Lung (tissue), 12 donors: ENCODE results near the gene CLK4. TPM values are rescaled to one million over a fixed set of nuclear protein-coding genes. Genes with fewer than 3 reads are reported as not detected.

Experiments
- ATAC-seq: fragments of 200-7000 bp; cut with Tn5 transposase; one replicate; pipeline ENCODE4 v1.9.1; 2020; ENCODE audit warnings: moderate number of reproducible peaks; ENCODE audit not compliant: insufficient read depth, low FRiP score
- DNase-seq, 3 donors: peaks; one replicate each; pipeline ENCODE4 v3.0.0-alpha.2; 2013 to 2017
- H3K27ac ChIP-seq, 2 donors: one replicate each; pipeline ENCODE4 v1.5.1; 2013; ENCODE audit warnings: mild to moderate bottlenecking in 2 of 2, moderate library complexity in 2 of 2, control low read depth in 1 of 2, inconsistent platforms in 1 of 2, low read depth in 1 of 2, low read length in 1 of 2
- H3K27me3 ChIP-seq, 3 donors: one replicate each; pipeline ENCODE4 v1.5.1; 2013; ENCODE audit warnings: low read length in 2 of 3; ENCODE audit not compliant: control insufficient read depth in 3 of 3, insufficient read depth in 3 of 3
- H3K36me3 ChIP-seq, 4 donors: one replicate each; pipeline ENCODE4 v1.5.1; 2013; ENCODE audit warnings: low read length in 4 of 4, mild to moderate bottlenecking in 1 of 4, moderate library complexity in 1 of 4; ENCODE audit not compliant: control insufficient read depth in 4 of 4, insufficient read depth in 4 of 4
- H3K4me1 ChIP-seq, 5 donors: one replicate each; pipeline ENCODE4 v1.5.1; 2013; ENCODE audit warnings: low read length in 5 of 5, mild to moderate bottlenecking in 2 of 5, moderate library complexity in 1 of 5; ENCODE audit not compliant: control insufficient read depth in 5 of 5, insufficient read depth in 5 of 5
- H3K4me3 ChIP-seq: one replicate; pipeline ENCODE4 v1.5.1; 2013; ENCODE audit warnings: mild to moderate bottlenecking, control low read depth, moderate library complexity
- H3K9ac ChIP-seq, 2 donors: one replicate each; pipeline ENCODE4 v1.5.1; 2013; ENCODE audit warnings: low read length in 2 of 2, control low read depth in 1 of 2; ENCODE audit not compliant: insufficient read depth in 1 of 2
- H3K9me3 ChIP-seq, 4 donors: one replicate each; pipeline ENCODE4 v1.5.1; 2013; ENCODE audit warnings: low read length in 3 of 4, mild to moderate bottlenecking in 1 of 4, moderate library complexity in 1 of 4; ENCODE audit not compliant: control insufficient read depth in 4 of 4, insufficient read depth in 3 of 4
- CTCF ChIP-seq: IDR thresholded peaks from 2 replicates; pipeline ENCODE4 v1.5.1; 2012; ENCODE audit warnings: mild to moderate bottlenecking; ENCODE audit errors: control extremely low read depth, extremely low read depth
- WGBS, 2 donors: extraction: QIAGEN DNeasy Blood & Tissue Kit; methylation state at CpG; one replicate each; pipeline ENCODE4 v1.1.7; 2013; 5-methylcytosine and 5-hydroxymethylcytosine counted together
- polyA plus RNA-seq, 2 donors: library from polyadenylated mRNA; stranded (reverse); fragments of 200-250 nt; gene quantifications; one replicate each; pipeline ENCODE4 v1.2.1, GENCODE V29; 2013
- total RNA-seq, 2 donors: library from RNA; depleted of rRNA in 1 of 2; stranded (reverse); fragments of >200 nt in 1 of 2; gene quantifications; one replicate each; pipeline ENCODE4 v1.2.1, GENCODE V29; 2014 to 2021
- donor health status: control.
- donor health status: control.
- donor health status: Bipolar disorder and iron deficiency.
- donor health status: healthy.
- donor health status: DM: yes; HTN: yes; CAD: no.

The CLK4 gene
- total and polyA plus RNA-seq, 4 donors: 12.6 to 85.7 (median 28.5) TPM

GRCh38 chr5:178569485-178569884 lies 57.4 kb downstream of the CLK4 start:
- Histone ChIP-seq H3K36me3 (no peaks in the 10 kb centered on the region), H3K9me3 (peaks cover 0 to 7% (median 2%) of the 10 kb centered on the region in 4 donors), H3K27me3 (peaks cover 0 to 12% (median 3%) of the 10 kb centered on the region in 3 donors), H3K27ac (no peak overlapping the region), H3K4me3 (no peak overlapping the region), H3K9ac (no peak overlapping the region), H3K4me1 (peaks cover 0 to 9% (median 0%) of the 10 kb centered on the region in 5 donors)
- DNase-seq (no peak), ATAC-seq (no peak)
- TF ChIP-seq CTCF: no peak
- 37 to 46% methylated on average over 2 of the region's 2 CpGs for WGBS, 2 donors

GRCh38 chr5:178564811-178565550 lies 61.9 kb downstream of the CLK4 start:
- DNase-seq (peak in 2 of 3 donors; percentile 49 to 51), ATAC-seq (no peak)
- peaks cover 0 to 10% (median 0%) of the 10 kb centered on the region in 3 donors for H3K27me3 ChIP-seq
- 51 to 54% methylated on average over 12 of the region's 12 CpGs for WGBS, 2 donors
- H3K36me3 ChIP-seq: no peaks in the 10 kb centered on the region
- H3K4me3 ChIP-seq: no peak overlapping the region
- no peak for TF ChIP-seq CTCF
- peak overlapping the region in 1 of 2 donors; percentile 2 for H3K9ac ChIP-seq
- peaks cover 0 to 3% (median 0%) of the 10 kb centered on the region in 4 donors for H3K9me3 ChIP-seq
- H3K27ac ChIP-seq: no peak overlapping the region
- peaks cover 0 to 25% (median 0%) of the 10 kb centered on the region in 5 donors for H3K4me1 ChIP-seq

- ATAC-seq (no peak), DNase-seq (peak in 2 of 3 donors; percentile 34 to 40)
- 13 to 20% methylated on average over 4 of the region's 4 CpGs for WGBS, 2 donors
- Histone ChIP-seq H3K4me1 (peaks cover 0 to 25% (median 0%) of the 10 kb centered on the region in 5 donors), H3K27me3 (peaks cover 0 to 10% (median 0%) of the 10 kb centered on the region in 3 donors), H3K9ac (no peak overlapping the region), H3K27ac (no peak overlapping the region), H3K9me3 (peaks cover 0 to 3% (median 0%) of the 10 kb centered on the region in 4 donors), H3K4me3 (no peak overlapping the region), H3K36me3 (no peaks in the 10 kb centered on the region)
- no peak for TF ChIP-seq CTCF
Observed at GRCh38 chr5:178564397-178564796, 62.5 kb downstream of the CLK4 start.
